GM12872 (cell line): ENCODE data around the gene STX1B.

Experiments used
- TF ChIP-seq, protein P1 (sequence below): IDR thresholded peaks from 3 replicates; pipeline ENCODE4 v1.5.1; 2011; ENCODE audit warnings: low read depth, mild to moderate bottlenecking, low read length, moderate library complexity; ENCODE audit not compliant: insufficient read depth

Gene STX1B

DNA sequence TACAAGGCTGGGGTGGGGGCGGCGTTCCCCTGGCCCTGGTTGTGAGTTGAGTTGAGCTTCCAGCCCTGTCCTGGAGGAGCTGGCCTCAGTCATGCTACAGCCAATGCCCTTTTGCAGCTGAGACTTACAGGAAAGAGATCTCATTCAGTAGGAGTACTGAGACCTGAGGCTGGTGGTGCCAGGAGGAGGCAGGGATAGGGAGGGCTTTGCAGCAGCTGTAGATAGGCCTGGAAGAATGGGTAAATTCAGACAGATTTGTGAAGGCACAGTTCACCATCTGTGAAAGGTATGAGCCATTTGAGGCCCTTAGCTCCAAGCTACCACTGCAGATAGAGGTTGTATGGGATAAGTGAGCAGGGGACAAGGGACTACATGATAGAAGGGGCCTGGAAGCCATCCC is 28.6 kb upstream of the STX1B start:
- TF ChIP-seq, protein P1, sequence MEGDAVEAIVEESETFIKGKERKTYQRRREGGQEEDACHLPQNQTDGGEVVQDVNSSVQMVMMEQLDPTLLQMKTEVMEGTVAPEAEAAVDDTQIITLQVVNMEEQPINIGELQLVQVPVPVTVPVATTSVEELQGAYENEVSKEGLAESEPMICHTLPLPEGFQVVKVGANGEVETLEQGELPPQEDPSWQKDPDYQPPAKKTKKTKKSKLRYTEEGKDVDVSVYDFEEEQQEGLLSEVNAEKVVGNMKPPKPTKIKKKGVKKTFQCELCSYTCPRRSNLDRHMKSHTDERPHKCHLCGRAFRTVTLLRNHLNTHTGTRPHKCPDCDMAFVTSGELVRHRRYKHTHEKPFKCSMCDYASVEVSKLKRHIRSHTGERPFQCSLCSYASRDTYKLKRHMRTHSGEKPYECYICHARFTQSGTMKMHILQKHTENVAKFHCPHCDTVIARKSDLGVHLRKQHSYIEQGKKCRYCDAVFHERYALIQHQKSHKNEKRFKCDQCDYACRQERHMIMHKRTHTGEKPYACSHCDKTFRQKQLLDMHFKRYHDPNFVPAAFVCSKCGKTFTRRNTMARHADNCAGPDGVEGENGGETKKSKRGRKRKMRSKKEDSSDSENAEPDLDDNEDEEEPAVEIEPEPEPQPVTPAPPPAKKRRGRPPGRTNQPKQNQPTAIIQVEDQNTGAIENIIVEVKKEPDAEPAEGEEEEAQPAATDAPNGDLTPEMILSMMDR: no peak

DNA sequence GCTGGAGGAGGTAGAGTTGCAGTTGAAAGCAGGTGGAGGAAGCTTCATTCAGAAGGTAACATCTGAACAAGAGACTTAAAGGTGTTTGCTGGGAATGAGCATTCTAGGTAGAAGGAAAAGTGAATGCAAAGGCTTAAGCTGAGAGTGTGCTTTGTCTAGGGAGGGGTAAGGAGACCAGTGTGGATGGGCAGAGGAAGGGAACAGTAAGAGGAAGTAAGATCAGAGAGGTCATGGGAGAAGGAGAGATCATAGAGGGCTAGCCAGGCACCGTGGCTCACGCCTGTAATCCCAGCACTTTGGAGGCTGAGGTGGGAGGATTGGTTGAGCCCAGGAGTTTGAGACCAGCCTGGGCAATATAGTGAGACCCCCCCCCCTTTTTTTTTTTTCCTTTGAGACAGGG is 26.3 kb upstream of the STX1B start:
- TF ChIP-seq, protein P1: no peak

DNA sequence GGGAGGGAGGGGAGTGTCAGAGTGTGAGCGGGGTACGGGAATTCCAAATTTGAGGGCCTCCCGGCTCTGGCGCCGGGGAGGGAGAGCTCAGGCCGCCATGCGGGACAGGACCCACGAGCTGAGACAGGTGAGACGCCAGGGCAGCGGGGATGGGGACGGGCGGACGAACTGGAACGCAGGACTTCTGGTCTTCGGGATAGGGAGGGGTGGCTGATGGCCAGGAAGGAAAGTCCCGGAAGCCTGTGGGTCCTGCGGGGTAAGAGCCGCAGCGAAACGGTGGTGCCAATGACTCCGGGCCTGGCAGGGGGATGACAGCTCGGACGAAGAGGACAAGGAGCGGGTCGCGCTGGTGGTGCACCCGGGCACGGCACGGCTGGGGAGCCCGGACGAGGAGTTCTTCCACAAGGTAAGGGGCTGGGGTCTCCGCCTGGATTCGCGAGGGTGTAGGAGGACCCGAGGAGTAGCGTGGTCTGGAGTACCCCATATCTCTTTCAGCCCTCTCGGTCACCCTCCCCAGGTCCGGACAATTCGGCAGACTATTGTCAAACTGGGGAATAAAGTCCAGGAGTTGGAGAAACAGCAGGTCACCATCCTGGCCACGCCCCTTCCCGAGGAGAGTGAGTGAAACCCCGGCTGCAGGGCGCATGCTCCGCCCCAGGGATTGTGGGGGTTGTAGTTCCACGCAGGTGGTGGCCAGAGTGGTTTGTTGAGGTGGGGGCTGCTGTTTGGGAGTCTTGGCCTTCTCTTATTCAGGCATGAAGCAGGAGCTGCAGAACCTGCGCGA is 23.5 kb upstream of the STX1B start:
- TF ChIP-seq, protein P1: no peak

DNA sequence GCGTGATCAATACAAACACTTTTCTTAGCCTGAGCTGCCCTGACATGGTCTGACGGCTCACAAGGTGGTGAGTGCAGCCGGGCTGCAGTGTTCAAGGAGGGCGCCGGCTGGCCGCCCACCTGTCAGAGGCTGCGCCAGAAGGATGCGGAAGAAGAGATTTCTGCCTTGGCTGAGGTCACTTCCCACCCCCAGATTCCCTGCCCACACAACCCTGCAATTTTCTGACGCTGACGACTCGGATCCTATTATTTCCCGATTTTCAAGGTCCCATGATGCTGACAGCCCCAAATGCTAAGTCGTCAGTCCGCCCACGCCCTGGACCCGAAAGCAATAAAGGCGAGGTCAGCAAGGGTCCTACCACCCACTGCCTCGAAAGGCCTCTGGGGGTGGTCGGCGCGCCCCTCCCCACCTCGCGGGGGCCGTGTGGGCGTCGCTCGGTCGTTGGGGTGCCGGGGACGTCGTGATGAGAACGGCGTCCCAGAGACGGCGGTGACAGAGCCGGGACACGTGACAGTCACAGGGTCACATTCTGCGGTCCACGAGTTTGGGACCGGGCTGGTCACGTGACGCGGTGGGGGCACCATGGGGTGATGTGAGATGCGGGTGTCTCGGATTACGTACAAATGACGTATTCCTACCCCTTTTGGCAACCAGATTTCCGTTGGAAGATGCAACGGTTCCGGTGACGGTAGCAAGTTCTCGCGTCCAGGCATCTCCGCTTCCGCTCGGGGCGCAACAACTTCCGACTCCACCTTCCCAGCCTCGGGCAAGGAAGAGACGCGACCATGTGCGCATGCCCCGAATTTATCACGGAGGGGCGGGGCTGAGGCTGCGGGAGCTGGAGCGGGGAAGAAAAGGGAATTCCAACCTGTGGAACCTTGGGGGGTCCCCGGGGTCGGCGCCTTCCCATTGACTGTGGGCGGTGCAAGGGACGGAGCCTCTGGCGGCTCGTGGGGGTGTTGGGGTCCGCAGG is 22.6 kb upstream of the STX1B start, which contains the start of gene STX4:
Gene STX4 (plus strand): TSS at position 823 of the 973 bp plus-strand sequence. CDS start 248 bp downstream, outside the sequence.
- TF ChIP-seq, protein P1: no peak

DNA sequence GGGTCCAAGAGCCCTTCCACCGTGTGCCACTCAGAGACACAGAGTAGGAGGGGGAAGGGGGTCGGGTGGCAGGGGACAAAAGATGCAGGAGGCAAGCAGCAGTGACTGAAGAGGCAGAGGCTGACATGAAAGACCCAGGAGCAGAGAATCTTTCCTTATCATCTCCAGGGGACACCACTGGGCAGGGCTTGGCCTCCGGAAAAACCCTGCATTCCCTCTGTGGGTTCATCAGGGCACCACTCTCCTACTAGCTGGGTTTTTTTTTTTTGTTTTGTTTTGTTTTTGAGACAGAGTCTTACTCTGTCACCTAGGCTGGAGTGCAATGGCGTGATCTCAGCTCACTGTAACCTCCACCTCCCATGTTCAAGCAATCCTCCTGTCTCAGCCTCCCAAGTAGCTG is 20.8 kb upstream of the STX1B start:
- TF ChIP-seq, protein P1: no peak

DNA sequence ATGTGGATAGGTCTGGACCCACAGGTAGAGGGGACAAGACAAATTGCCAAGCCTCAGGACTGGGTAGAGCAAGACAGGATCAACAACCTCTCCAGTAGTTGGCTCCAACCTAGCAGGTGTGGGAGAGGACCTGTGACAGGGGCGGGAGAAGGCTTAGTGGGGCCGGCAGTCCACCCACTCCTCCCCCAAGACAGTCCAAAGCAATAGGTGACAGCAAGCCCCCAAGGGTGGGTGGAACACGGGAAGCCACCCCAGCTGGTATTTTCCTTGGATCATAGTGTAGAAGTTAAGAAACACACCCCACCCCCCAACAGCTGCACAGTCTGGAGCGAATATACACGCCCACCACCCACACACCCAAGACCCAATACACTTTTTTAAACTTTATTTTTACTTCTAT is 18.8 kb upstream of the STX1B start:
- TF ChIP-seq, protein P1: no peak

DNA sequence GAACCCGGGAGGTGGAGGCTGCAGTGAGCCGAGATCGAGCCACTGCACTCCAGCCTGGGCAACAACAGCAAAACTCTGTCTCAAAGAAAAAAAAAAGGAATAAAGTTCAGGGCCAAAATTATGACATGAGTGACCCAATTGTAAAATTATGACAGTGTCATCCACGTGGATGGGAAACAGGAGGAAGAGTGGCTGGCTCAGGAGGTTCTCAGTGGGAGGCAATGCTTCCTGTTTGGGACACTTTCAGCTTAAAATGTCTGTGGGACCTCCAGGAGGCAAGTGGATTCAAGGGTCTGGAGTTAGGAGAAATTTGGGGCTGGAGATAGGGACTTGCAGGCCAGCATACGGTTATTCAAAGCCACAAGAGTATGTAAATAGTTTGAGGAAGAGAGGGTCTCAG is 14.9 kb upstream of the STX1B start:
- TF ChIP-seq, protein P1: no peak
